ENCODE results near the gene PDE7B. TPM values are rescaled to one million over a fixed set of nuclear protein-coding genes. Genes with fewer than 3 reads are reported as not detected.

PDE7B gene
- total RNA-seq, 4 donors from 2014 or later = 15.4 to 28.6 (median 18.8) TPM

GRCh38 chr6:136235233-136235564 lies 383.7 kb downstream of the PDE7B start:
- H3K4me3 ChIP-seq = no peak overlapping the region
- H3K36me3 ChIP-seq = no peaks in the 10 kb centered on the region
- TF ChIP-seq CTCF (IDR thresholded peaks at IDR 0.05) (no peak), POLR2A (IDR thresholded peaks at IDR 0.05) (no peak)
- no peak overlapping the region for H3K27ac ChIP-seq
- no peaks in the 10 kb centered on the region for H3K27me3 ChIP-seq
- no peaks in the 10 kb centered on the region for H3K4me1 ChIP-seq
- H3K9me3 ChIP-seq = no peaks in the 10 kb centered on the region
- DNase-seq = no peak
- intact Hi-C loops (cut with DNase I; ENCODE audit: low total_unique reads) = no loop called here

- Histone ChIP-seq H3K36me3 (no peaks in the 10 kb centered on the region), H3K4me3 (no peak overlapping the region), H3K27me3 (no peaks in the 10 kb centered on the region), H3K27ac (no peak overlapping the region), H3K9me3 (no peaks in the 10 kb centered on the region), H3K4me1 (no peaks in the 10 kb centered on the region)
- TF ChIP-seq POLR2A (IDR thresholded peaks at IDR 0.05) = no peak
- no peak for TF ChIP-seq CTCF (IDR thresholded peaks at IDR 0.05)
- no peak for DNase-seq
- intact Hi-C loops (cut with DNase I; ENCODE audit: low total_unique reads) = no loop called here
These were observed 385.2 kb downstream of the PDE7B start for GRCh38 chr6:136236466-136237293.

GRCh38 chr6:136244061-136244616 lies 392.6 kb downstream of the PDE7B start:
- Histone ChIP-seq H3K4me1 (no peaks in the 10 kb centered on the region), H3K27me3 (no peaks in the 10 kb centered on the region), H3K27ac (no peak overlapping the region), H3K9me3 (no peaks in the 10 kb centered on the region), H3K36me3 (no peaks in the 10 kb centered on the region), H3K4me3 (no peak overlapping the region)
- intact Hi-C loops (cut with DNase I; ENCODE audit: low total_unique reads) = no loop called here
- TF ChIP-seq POLR2A (IDR thresholded peaks at IDR 0.05) (no peak), CTCF (IDR thresholded peaks at IDR 0.05) (no peak)
- DNase-seq = no peak

All from uterus (tissue), 4 donors.